Liver (tissue), 9 donors: ENCODE results near the gene HSD17B1. TPM values are rescaled to one million over a fixed set of nuclear protein-coding genes. Genes with fewer than 3 reads are reported as not detected.

Experiments
- DNase-seq: peaks from one replicate; pipeline ENCODE4 v3.0.0-alpha.2; 2017; ENCODE audit warnings: low spot score
- H3K27ac ChIP-seq, 2 donors: one replicate each; pipeline ENCODE4 v1.7.0; 2013; ENCODE audit warnings: inconsistent platforms in 2 of 2, low read length in 2 of 2, control low read depth in 1 of 2, low read depth in 1 of 2, mild to moderate bottlenecking in 1 of 2
- H3K27me3 ChIP-seq, 4 donors: one replicate each; pipeline versions ENCODE4 v1.6.1 to v1.7.0; 2013; ENCODE audit warnings: low read length in 3 of 4, inconsistent platforms in 1 of 4, mild to moderate bottlenecking in 1 of 4, moderate library complexity in 1 of 4; ENCODE audit not compliant: control insufficient read depth in 4 of 4, insufficient read depth in 4 of 4
- H3K36me3 ChIP-seq, 4 donors: one replicate each; pipeline versions ENCODE4 v1.6.1 to v1.7.0; 2013; ENCODE audit warnings: low read length in 3 of 4, mild to moderate bottlenecking in 3 of 4, low read depth in 1 of 4, moderate library complexity in 1 of 4; ENCODE audit not compliant: control insufficient read depth in 4 of 4, insufficient read depth in 3 of 4
- H3K4me1 ChIP-seq, 4 donors: one replicate each; pipeline versions ENCODE4 v1.6.1 to v1.7.0; 2013; ENCODE audit warnings: low read length in 3 of 4, mild to moderate bottlenecking in 3 of 4, moderate library complexity in 1 of 4; ENCODE audit not compliant: control insufficient read depth in 4 of 4, insufficient read depth in 4 of 4
- H3K4me3 ChIP-seq, 3 donors: one replicate each; pipeline versions ENCODE4 v1.6.1 to v1.7.0; 2013; ENCODE audit warnings: low read length in 3 of 3, control low read depth in 1 of 3, low read depth in 1 of 3, mild to moderate bottlenecking in 1 of 3
- H3K9ac ChIP-seq, 2 donors: one replicate each; pipeline ENCODE4 v1.7.0; 2013; ENCODE audit warnings: low read length in 2 of 2, mild to moderate bottlenecking in 2 of 2, moderate library complexity in 2 of 2, control low read depth in 1 of 2, low read depth in 1 of 2
- H3K9me3 ChIP-seq, 4 donors: one replicate each; pipeline versions ENCODE4 v1.6.1 to v1.7.0; 2013; ENCODE audit warnings: low read length in 3 of 4; ENCODE audit not compliant: control insufficient read depth in 4 of 4
- ATF3 ChIP-seq: IDR thresholded peaks from 2 replicates; pipeline ENCODE4 v1.6.1; 2016; ENCODE audit warnings: antibody characterized with exemption
- CTCF ChIP-seq: fragments of 150-350 bp; IDR thresholded peaks from 2 replicates; pipeline ENCODE4 v1.5.1; 2017; ENCODE audit warnings: improper control_type of control experiment, low read depth, low read length; ENCODE audit not compliant: missing input control
- EGR1 ChIP-seq, 2 donors: IDR thresholded peaks; 2 replicates each; pipeline ENCODE4 v1.6.1; 2016 to 2018; ENCODE audit warnings: antibody characterized with exemption in 2 of 2, low read depth in 2 of 2
- FOXA2 ChIP-seq: IDR thresholded peaks from 2 replicates; pipeline ENCODE4 v1.6.1; 2016; ENCODE audit warnings: antibody characterized with exemption
- GABPA ChIP-seq, 2 donors: IDR thresholded peaks in 1 of 2; conservative IDR thresholded peaks in 1 of 2; 2 replicates each; pipeline ENCODE4 v1.6.1; 2016; ENCODE audit warnings: antibody characterized with exemption in 2 of 2, mild to moderate bottlenecking in 1 of 2, moderate library complexity in 1 of 2
- HNF4A ChIP-seq, 2 donors: conservative IDR thresholded peaks; 2 replicates each; pipeline ENCODE4 v1.6.1; 2016; ENCODE audit warnings: antibody characterized with exemption in 2 of 2, mild to moderate bottlenecking in 2 of 2
- HNF4G ChIP-seq: IDR thresholded peaks from 2 replicates; pipeline ENCODE4 v1.6.1; 2016; ENCODE audit warnings: antibody characterized with exemption
- JUND ChIP-seq, 2 donors: IDR thresholded peaks; 2 replicates each; pipeline ENCODE4 v1.6.1; 2016; ENCODE audit warnings: antibody characterized with exemption in 2 of 2
- MAX ChIP-seq: IDR thresholded peaks from 2 replicates; pipeline ENCODE4 v1.6.1; 2016; ENCODE audit warnings: antibody characterized with exemption
- RAD21 ChIP-seq, 2 donors: IDR thresholded peaks; 2 replicates each; pipeline ENCODE4 v1.6.1; 2016; ENCODE audit warnings: antibody characterized with exemption in 2 of 2, mild to moderate bottlenecking in 2 of 2
- REST ChIP-seq: IDR thresholded peaks from 2 replicates; pipeline ENCODE4 v1.6.1; 2016; ENCODE audit warnings: antibody characterized with exemption, mild to moderate bottlenecking
- RXRA ChIP-seq, 2 donors: IDR thresholded peaks; 2 replicates each; pipeline ENCODE4 v1.6.1; 2017 to 2018; ENCODE audit warnings: antibody characterized with exemption in 2 of 2, mild to moderate bottlenecking in 1 of 2
- SP1 ChIP-seq: IDR thresholded peaks from 2 replicates; pipeline ENCODE4 v1.6.1; 2018; ENCODE audit warnings: antibody characterized with exemption, mild to moderate bottlenecking
- TAF1 ChIP-seq: conservative IDR thresholded peaks from 2 replicates; pipeline ENCODE4 v1.6.1; 2016; ENCODE audit warnings: antibody characterized with exemption, mild to moderate bottlenecking
- YY1 ChIP-seq: IDR thresholded peaks from 2 replicates; pipeline ENCODE4 v1.6.1; 2016; ENCODE audit warnings: antibody characterized with exemption, mild to moderate bottlenecking
- ZBTB33 ChIP-seq: IDR thresholded peaks from 2 replicates; pipeline ENCODE4 v1.6.1; 2016; ENCODE audit warnings: antibody characterized with exemption
- WGBS: extraction: QIAGEN DNeasy Blood & Tissue Kit; methylation state at CpG from one replicate; pipeline ENCODE4 v1.1.7; 2013; 5-methylcytosine and 5-hydroxymethylcytosine counted together
- polyA plus RNA-seq, 2 donors: library from polyadenylated mRNA; stranded (reverse) in 1 of 2; unstranded in 1 of 2; fragments of 200-250 nt in 1 of 2; fragments of >200 nt in 1 of 2; fragmentation: Nextera tagmentation in 1 of 2; extraction: Ambion mirVana in 1 of 2; gene quantifications; one replicate each; pipeline versions ENCODE4 v1.2.1 to v1.2.3, GENCODE V29; 2013 to 2015
- total RNA-seq, 2 donors: library from RNA; depleted of rRNA; stranded (reverse); fragments of >200 nt; gene quantifications; one replicate each; pipeline ENCODE4 v1.2.3, GENCODE V29; 2014
- donor health status: healthy.
- donor health status: healthy.
- donor health status: healthy.
- donor health status: healthy.
- donor health status: healthy.

HSD17B1 gene
- total and polyA plus RNA-seq, 4 donors = 0.67 to 1.8 (median 1.0) TPM

GRCh38 chr17:42571435-42572225, 18.9 kb downstream of the HSD17B1 start:
- H3K9me3 ChIP-seq = no peaks in the 10 kb centered on the region

GRCh38 chr17:42573095-42573494, 20.4 kb downstream of the HSD17B1 start:
- Histone ChIP-seq H3K9ac (no peak overlapping the region), H3K9me3 (no peaks in the 10 kb centered on the region), H3K36me3 (peaks cover 11 to 51% (median 34%) of the 10 kb centered on the region in 4 donors), H3K27me3 (no peaks in the 10 kb centered on the region), H3K4me1 (peaks cover 0 to 45% (median 28%) of the 10 kb centered on the region in 4 donors), H3K4me3 (no peak overlapping the region), H3K27ac (no peak overlapping the region)
- WGBS = 87% methylated on average over 4 of the region's 4 CpGs
- no peak for DNase-seq
- no peak for TF ChIP-seq HNF4G
- TF ChIP-seq MAX = no peak
- TF ChIP-seq RAD21 (IDR thresholded peaks at IDR 0.05) = no peak
- no peak for TF ChIP-seq TAF1
- no peak for TF ChIP-seq FOXA2
- no peak for TF ChIP-seq ATF3
- TF ChIP-seq RXRA (IDR thresholded peaks at IDR 0.05) = no peak
- no peak for TF ChIP-seq YY1
- no peak for TF ChIP-seq EGR1 (IDR thresholded peaks at IDR 0.05; ENCODE audit: low read depth in 2 of 2)
- TF ChIP-seq GABPA (IDR thresholded peaks at IDR 0.05 in 1 of 2, conservative IDR thresholded peaks at IDR 0.05 in 1 of 2) = no peak
- TF ChIP-seq REST = no peak
- TF ChIP-seq SP1 = no peak

More at GRCh38 chr17:42571435-42572225, 18.9 kb downstream of the HSD17B1 start:
- H3K4me3 ChIP-seq = no peak overlapping the region
- WGBS = 60% methylated on average over 12 of the region's 12 CpGs
- no peaks in the 10 kb centered on the region for H3K27me3 ChIP-seq
- peak in 1 of 2 donors; percentile 18 for TF ChIP-seq HNF4A (conservative IDR thresholded peaks at IDR 0.05)
- no peak for TF ChIP-seq CTCF
- no peak for TF ChIP-seq FOXA2
- TF ChIP-seq RXRA (IDR thresholded peaks at IDR 0.05) = peak in 1 of 2 donors; percentile 23
- TF ChIP-seq ZBTB33 = peak; percentile 10
- TF ChIP-seq JUND (IDR thresholded peaks at IDR 0.05) = no peak
- TF ChIP-seq TAF1 = no peak
- H3K4me1 ChIP-seq = peaks cover under 1 to 40% (median 27%) of the 10 kb centered on the region in 4 donors
- H3K36me3 ChIP-seq = peaks cover 11 to 51% (median 34%) of the 10 kb centered on the region in 4 donors
- DNase-seq = no peak
- peak overlapping the region; percentile 23 to 25 for H3K27ac ChIP-seq
- no peak overlapping the region for H3K9ac ChIP-seq
